K562 (cell line): Measurements from ENCODE around the gene NUP62. TPM values are rescaled to one million over a fixed set of nuclear protein-coding genes. Genes with fewer than 3 reads are reported as not detected.

Experiments
- ATAC-seq: fragments of 200-7000 bp; cut with Tn5 transposase; 3 replicates; pipeline ENCODE4 v1.9.1; 2020; ENCODE audit warnings: moderate library complexity
- BruUV-seq: library from RNA; stranded (reverse); fragments of 400-500 nt; replicated peaks from 2 replicates; lab custom pipeline; 2021; lab: Mats Ljungman, UMichigan
- CTCF ChIA-PET: fragments of 300-600 bp; formaldehyde crosslinking; extraction: SDS; loops from one replicate; lab custom pipeline; 2021; ENCODE audit warnings: low intra/inter-chr PET ratio; lab: Yijun Ruan, JAX
- POLR2A ChIA-PET: fragments of 300-600, 350-650 bp; sonication (Branson Sonifier 250); formaldehyde crosslinking; extraction: SDS; loops from one replicate; lab custom pipeline; 2021; ENCODE audit warnings: antibody characterized with exemption, inconsistent platforms; lab: Yijun Ruan, JAX
- DNase-seq, 4 experiments: peaks; one replicate each; pipeline versions ENCODE4 v3.0.0 to v3.0.0-alpha.2; 2011 to 2018; ENCODE audit warnings: low spot score in 3 of 4, mixed read lengths in 3 of 4; ENCODE audit errors: extremely low read depth in 1 of 4
- FAIRE-seq: peaks from 2 replicates; lab custom pipeline; 2011; peaks lifted over from hg19 to GRCh38; lab: Jason Lieb, UNC
- H2AFZ ChIP-seq: 2 replicates; pipeline ENCODE4 v1.6.0; 2011; ENCODE audit warnings: low read depth, low read length, control low read depth, inconsistent platforms
- H3K27ac ChIP-seq: fragments of 200-600 bp; 3 replicates; pipeline ENCODE4 v1.8.0; 2011; ENCODE audit warnings: low read depth, mild to moderate bottlenecking, control low read depth, inconsistent platforms, low read length, moderate library complexity, mixed read lengths; ENCODE audit errors: extremely low read depth
- H3K27me3 ChIP-seq, 2 experiments: fragments of 300-600 bp in 1 of 2; 2 replicates in 1 of 2; 3 replicates in 1 of 2; pipeline versions ENCODE4 v1.6.0 to v1.8.0; 2011; ENCODE audit warnings: inconsistent platforms in 2 of 2, low read length in 2 of 2, mild to moderate bottlenecking in 1 of 2, mixed read lengths in 1 of 2, moderate library complexity in 1 of 2; ENCODE audit not compliant: control insufficient read depth in 2 of 2, insufficient read depth in 2 of 2
- H3K36me3 ChIP-seq: fragments of 300-600 bp; 3 replicates; pipeline ENCODE4 v1.8.0; 2011; ENCODE audit warnings: mild to moderate bottlenecking, low read length, inconsistent platforms; ENCODE audit not compliant: control insufficient read depth, insufficient read depth
- H3K4me1 ChIP-seq, 2 experiments: fragments of 200-600 bp in 1 of 2; replicated peaks in 1 of 2; 2 replicates in 1 of 2; 3 replicates in 1 of 2; pipeline versions ENCODE4 v1.5.1 to v1.8.0; 2011; ENCODE audit warnings: inconsistent platforms in 2 of 2, low read length in 2 of 2, mild to moderate bottlenecking in 1 of 2, mixed read lengths in 1 of 2, moderate library complexity in 1 of 2; ENCODE audit not compliant: control insufficient read depth in 2 of 2, insufficient read depth in 2 of 2
- H3K4me2 ChIP-seq: 2 replicates; pipeline ENCODE4 v1.6.1; 2011; ENCODE audit warnings: low read length, control low read depth, inconsistent platforms, mixed read lengths; ENCODE audit not compliant: insufficient read depth
- H3K4me3 ChIP-seq: fragments of 200-600 bp; sonication (generic), shearing (Covaris generic); 2 replicates; pipeline ENCODE4 v1.5.1; 2016; ENCODE audit warnings: control low read depth, inconsistent platforms
- H3K79me2 ChIP-seq: fragments of 200-600 bp; 3 replicates; pipeline ENCODE4 v1.8.0; 2011; ENCODE audit warnings: low read length, inconsistent platforms; ENCODE audit not compliant: control insufficient read depth, insufficient read depth
- H3K9ac ChIP-seq, 2 experiments: 2 replicates each; pipeline versions ENCODE4 v1.6.0 to v1.6.1; 2011; ENCODE audit warnings: low read depth in 2 of 2, low read length in 2 of 2, control low read depth in 1 of 2, inconsistent platforms in 1 of 2, mild to moderate bottlenecking in 1 of 2, mixed read lengths in 1 of 2; ENCODE audit not compliant: insufficient read depth in 1 of 2
- H3K9me1 ChIP-seq: one replicate; pipeline ENCODE4 v1.6.0; 2011; ENCODE audit warnings: inconsistent platforms, mild to moderate bottlenecking, low read length, moderate library complexity; ENCODE audit not compliant: control insufficient read depth, insufficient read depth
- H3K9me3 ChIP-seq: replicated peaks from 2 replicates; pipeline ENCODE4 v1.5.1; 2011; ENCODE audit warnings: low read depth, low read length, inconsistent platforms; ENCODE audit not compliant: control insufficient read depth, insufficient read depth
- H4K20me1 ChIP-seq: replicated peaks from 2 replicates; pipeline ENCODE4 v1.6.1; 2011; ENCODE audit warnings: low read length, inconsistent platforms, mixed read lengths; ENCODE audit not compliant: control insufficient read depth, insufficient read depth
- ATF2 ChIP-seq: sonication (generic); formaldehyde crosslinking; IDR thresholded peaks from 2 replicates; pipeline ENCODE4 v1.8.1; 2022; ENCODE audit warnings: missing genetic modification reagents
- TARDBP ChIP-seq: fragments of 450-650 bp; IDR thresholded peaks from 2 replicates; pipeline ENCODE4 v1.6.1; 2016
- THRA ChIP-seq: fragments of 450-650 bp; IDR thresholded peaks from 2 replicates; pipeline ENCODE4 v1.6.1; 2017; ENCODE audit warnings: mild to moderate bottlenecking, moderate library complexity
- ZNF184 ChIP-seq: sonication (generic); formaldehyde crosslinking; IDR thresholded peaks from 2 replicates; pipeline ENCODE4 v1.5.0; 2020; ENCODE audit warnings: missing genetic modification reagents
- ZNF655 ChIP-seq: fragments of 250-450 bp; sonication (Bioruptor Pico); IDR thresholded peaks from 2 replicates; pipeline ENCODE4 v1.5.0; 2021
- ZNF79 ChIP-seq: fragments of 250-450 bp; sonication (Bioruptor Pico); IDR thresholded peaks from 2 replicates; pipeline ENCODE4 v1.4.0; 2020; ENCODE audit warnings: low read depth, mild to moderate bottlenecking, moderate library complexity
- in situ Hi-C: fragments of 300-500 bp; cut with MboI; formaldehyde crosslinking; loops from 4 replicates; pipeline ENCODE4 v1.15.0; 2018; ENCODE audit warnings: inconsistent platforms, mixed read lengths
- intact Hi-C: fragments of 100-400 bp; cut with micrococcal nuclease; formaldehyde crosslinking; loops from 2 replicates; pipeline ENCODE4 v1.14.2; 2022
- polyA plus RNA-seq, 8 experiments: library from polyadenylated mRNA; depleted of rRNA in 4 of 8; stranded (reverse) in 5 of 8; unstranded in 3 of 8; fragments of >200 nt; fragmentation: Nextera tagmentation in 2 of 8; fragmentation: Illumina TruSeq in 1 of 8; extraction: Ambion mirVana in 2 of 8; extraction: Trizol in 1 of 8; gene quantifications; 2 replicates each; pipeline versions ENCODE4 v1.2.1 to v1.2.3, GENCODE V29; 2011 to 2014; ENCODE audit warnings: inconsistent platforms in 1 of 8, missing spikeins in 1 of 8
- total RNA-seq, 7 experiments: library from RNA; depleted of rRNA in 6 of 7; stranded (reverse); fragments of >200 nt in 6 of 7; fragmentation: Illumina TruSeq in 2 of 7; extraction: Trizol in 2 of 7; gene quantifications; 2 replicates each; pipeline versions ENCODE4 v1.2.1 to v1.2.3, GENCODE V29; 2011 to 2021; ENCODE audit warnings: low replicate concordance in 1 of 7
- TF ChIP-seq, protein P1 (sequence below), 2 experiments: fragments of 250-450 bp in 1 of 2; fragments of 450-650 bp in 1 of 2; sonication (Bioruptor Pico) in 1 of 2; IDR thresholded peaks; 2 replicates each; pipeline versions ENCODE4 v1.6.1 to v1.8.0; 2016 to 2021; ENCODE audit warnings: mild to moderate bottlenecking in 2 of 2, moderate library complexity in 2 of 2, missing compliant biosample characterization in 1 of 2, missing genetic modification characterization in 1 of 2

NUP62 gene
- total and polyA plus RNA-seq, 9 of the 15 experiments (the other 6 are each of a cell fraction or from before 2014, with no cell fraction given), result 16.9 to 109 (median 66.0) TPM

- H3K4me1 ChIP-seq, result peaks cover 18 to 21% of the 10 kb centered on the region in 2 experiments; a peak in 4 of 5 replicates
- H3K27me3 ChIP-seq, result no peaks in the 10 kb centered on the region; a peak in 2 of 5 replicates
- POLR2A ChIA-PET, result no interaction called here
- H4K20me1 ChIP-seq, result no peaks in the 10 kb centered on the region
- intact Hi-C loops, result no loop called here
- no peak overlapping the region for H3K27ac ChIP-seq
- H3K79me2 ChIP-seq, result no peaks in the 10 kb centered on the region
- CTCF ChIA-PET, result no interaction called here
- H3K9me3 ChIP-seq, result no peaks in the 10 kb centered on the region
- H2AFZ ChIP-seq, result no peak overlapping the region
- no peak overlapping the region for H3K4me2 ChIP-seq
- H3K36me3 ChIP-seq, result no peaks in the 10 kb centered on the region
- no peak overlapping the region for H3K4me3 ChIP-seq
- H3K9ac ChIP-seq, result no peak overlapping the region; a peak in 1 of 4 replicates
- DNase-seq (no peak), FAIRE-seq (no peak)
- BruUV-seq, result no TSS peak
- in situ Hi-C loops, result no loop called here
- no peak for TF ChIP-seq ATF2 (CRISPR knock-in tag)
- TF ChIP-seq ZNF655, result no peak
- TF ChIP-seq THRA, result no peak
- no peak for TF ChIP-seq ZNF79 (CRISPR knock-in tag)
- TF ChIP-seq TARDBP, result no peak
- TF ChIP-seq, protein P1, sequence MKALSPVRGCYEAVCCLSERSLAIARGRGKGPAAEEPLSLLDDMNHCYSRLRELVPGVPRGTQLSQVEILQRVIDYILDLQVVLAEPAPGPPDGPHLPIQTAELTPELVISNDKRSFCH (CRISPR knock-in tag; IDR thresholded peaks at IDR 0.05), result no peak
- TF ChIP-seq, protein P1 (tag; IDR thresholded peaks at IDR 0.05), result no peak
- TF ChIP-seq ZNF184 (CRISPR knock-in tag), result no peak
- TF ChIP-seq, all 486 proteins: peak for 0
- no peaks in the 10 kb centered on the region for H3K9me1 ChIP-seq
- no peak for ATAC-seq
Observed at GRCh38 chr19:49952479-49952836, 23.2 kb upstream of the NUP62 start.
